GM21576 (cell line): Measurements from ENCODE around the gene DMP1.
"Not testable (repeated sequence)": the region's sequence is repeated elsewhere in the genome, so short reads cannot be mapped to it uniquely, and the experiment has no call there.

Experiments used
- ATAC-seq: cut with Tn5 transposase; IDR thresholded peaks from one replicate; pipeline ENCODE4 v1.9.1; 2021; ENCODE audit warnings: mild to moderate bottlenecking, moderate library complexity; ENCODE audit not compliant: unreplicated experiment

DMP1 gene

DNA sequence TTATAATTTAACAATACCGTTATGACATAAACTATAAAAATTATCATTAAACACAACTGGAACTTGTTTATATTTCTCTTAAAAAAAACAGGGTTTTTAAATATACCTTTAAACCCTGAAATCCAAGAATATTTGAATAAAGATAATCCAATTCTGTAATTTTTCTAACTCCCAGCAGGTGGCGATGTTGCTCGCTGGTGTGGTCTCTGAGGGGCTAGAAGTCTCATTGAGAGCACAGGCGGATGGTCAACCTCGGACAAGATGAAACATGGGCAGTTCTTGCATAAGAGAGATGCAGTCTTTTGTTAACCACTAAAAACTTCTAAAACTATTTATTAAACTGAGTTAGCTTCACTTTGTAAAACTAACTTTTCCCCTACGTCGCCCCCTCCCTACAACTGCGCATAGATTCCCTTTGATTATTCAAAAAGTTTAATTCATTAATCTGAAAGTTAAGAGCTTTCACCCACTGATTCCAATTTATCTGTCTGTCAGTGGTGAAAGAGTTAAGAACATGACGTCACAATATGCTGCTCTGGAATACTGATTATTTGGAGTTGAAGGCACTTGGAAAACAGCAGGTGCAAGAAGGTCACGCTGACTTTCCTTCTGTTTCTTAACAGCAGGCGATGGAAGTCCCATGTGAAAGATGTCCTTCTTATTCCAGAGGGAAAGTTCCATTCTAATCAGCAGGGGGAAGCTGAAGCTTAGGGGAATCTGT lies 29.5 kb downstream of the DMP1 start:
- ATAC-seq: no peak

DNA sequence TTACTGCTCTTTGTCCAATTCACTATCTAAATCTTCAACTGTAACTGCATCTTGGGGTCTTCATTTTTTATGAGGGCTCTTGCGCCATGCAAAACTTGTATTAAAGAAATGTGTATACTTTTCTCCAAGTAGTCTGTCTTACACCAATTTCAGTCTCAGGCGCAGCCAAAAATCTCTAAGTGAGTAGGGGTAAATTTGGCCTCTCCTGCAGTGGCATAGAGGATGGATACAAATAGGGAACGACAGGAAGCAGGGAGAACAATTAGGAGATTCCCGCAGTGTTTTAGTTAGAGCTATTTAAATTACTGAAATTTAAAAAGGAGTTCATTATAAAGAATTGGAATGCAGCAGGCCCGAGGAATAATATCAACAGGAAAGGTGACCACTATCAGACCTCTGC lies 30.2 kb downstream of the DMP1 start:
- ATAC-seq: no peak

DNA sequence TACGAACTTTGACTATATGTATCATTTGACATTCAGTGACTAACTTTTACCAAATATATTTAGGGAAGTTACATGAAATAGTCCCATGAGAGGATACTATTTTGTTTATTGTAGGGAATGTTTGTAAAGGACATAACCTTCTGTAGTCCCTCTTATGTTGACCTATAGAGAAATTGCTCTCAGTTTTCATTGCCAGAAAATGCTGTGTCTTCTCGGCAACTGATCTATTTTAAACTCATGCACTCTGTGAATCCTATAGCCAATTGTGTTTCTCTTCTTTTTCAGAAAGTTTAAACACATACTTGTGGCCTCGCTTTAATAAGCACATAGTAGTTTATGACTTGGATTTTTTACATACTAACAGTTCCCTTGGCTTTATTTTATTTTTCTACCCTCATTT lies 38.2 kb downstream of the DMP1 start:
- no peak for ATAC-seq

DNA sequence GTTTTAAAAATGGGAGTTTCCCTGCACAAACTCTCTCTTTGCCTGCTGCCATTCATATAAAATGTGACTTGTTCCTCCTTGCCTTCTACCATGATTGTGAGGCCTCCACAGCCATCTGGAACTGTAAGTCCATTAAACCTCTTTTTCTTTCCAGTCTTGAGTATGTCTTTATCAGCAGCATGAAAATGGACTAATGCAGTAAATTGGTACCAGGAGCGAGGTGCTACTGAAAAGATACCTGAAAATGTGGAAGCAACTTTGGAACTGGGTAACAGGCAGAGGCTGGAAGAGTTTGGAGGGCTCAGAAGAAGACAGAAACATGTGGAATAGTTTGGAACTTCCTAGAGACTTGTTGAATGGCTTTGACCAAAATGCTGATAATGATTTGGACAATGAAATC lies 40.9 kb downstream of the DMP1 start:
- ATAC-seq: not testable (repeated sequence)

DNA sequence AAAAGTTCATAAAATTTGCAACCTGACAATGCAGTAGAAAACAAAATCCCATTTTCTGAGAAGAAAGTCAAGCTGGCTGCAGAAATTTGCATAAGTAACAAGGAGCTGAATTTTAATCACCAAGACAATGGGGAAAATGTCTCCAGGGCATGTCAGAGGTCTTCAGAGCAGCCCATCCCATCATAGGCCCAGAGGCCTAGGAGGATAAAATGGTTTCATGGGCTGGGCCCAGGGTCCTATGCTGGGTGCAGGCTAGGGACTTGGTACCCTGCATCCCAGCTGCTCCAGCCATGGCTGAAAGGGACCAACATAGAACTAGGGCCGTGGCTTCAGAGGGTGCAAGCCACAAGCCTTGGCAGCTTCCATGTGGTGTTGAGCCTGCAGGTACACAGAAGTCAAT lies 42.0 kb downstream of the DMP1 start:
- ATAC-seq: not testable (repeated sequence)

DNA sequence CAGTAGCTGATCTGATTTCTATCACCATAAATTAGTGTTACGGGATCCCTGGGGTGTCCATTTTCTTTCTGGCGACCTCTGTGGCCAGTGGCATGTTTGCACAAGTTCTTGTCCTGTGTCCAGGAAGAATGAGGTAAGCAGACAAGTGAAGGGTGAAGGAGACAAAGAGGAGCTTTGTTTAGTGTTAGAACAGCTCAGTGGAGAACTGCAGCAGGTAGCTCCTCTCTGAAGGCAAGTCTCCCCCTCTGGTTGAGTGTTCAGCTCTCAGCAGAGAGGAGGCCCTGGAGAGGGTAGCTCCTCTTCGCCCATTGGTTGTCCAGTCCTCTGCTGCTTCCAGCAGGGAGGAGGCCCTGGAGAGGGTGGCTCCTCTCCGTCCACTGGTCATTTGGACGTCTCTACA lies 47.2 kb downstream of the DMP1 start:
- ATAC-seq: no peak

DNA sequence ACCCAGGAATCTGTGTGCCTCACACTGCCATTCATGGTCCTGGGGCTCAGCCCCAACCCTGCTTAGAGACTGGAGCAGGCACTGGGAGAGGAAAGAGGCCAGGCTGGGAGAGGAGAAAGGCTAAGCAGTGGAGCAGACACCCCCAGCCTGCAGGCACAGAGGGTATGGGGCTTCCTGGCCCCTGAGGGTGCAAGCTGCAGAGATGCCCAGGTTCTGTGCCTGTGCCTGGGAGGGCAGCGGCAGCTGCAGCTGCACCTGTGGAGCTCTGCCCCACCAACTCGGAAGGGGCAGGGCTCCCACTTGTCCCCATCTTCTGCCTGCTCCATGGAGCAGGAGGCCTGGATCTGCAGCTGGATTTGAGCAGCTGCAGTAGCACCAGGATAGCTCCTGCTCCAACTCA lies 47.9 kb downstream of the DMP1 start:
- ATAC-seq: no peak

DNA sequence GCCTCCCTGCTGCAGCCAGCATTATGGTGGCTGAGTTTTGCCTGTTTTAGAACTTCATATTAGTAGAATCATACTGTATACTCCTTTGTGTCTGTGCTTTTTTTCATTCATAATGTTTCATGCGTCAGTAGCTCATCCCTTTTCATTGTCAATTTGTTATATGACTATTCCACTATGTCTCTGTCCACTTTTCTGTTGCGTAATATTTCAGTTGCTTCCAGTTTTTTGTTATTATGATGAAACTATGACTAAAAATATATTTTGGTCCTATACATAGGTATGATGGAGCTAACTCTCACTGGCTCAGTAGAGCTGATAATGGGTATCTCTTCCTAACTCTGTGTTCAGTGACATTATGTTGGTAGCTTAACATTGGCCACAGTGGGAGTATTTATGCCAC lies 48.3 kb downstream of the DMP1 start:
- no peak for ATAC-seq

DNA sequence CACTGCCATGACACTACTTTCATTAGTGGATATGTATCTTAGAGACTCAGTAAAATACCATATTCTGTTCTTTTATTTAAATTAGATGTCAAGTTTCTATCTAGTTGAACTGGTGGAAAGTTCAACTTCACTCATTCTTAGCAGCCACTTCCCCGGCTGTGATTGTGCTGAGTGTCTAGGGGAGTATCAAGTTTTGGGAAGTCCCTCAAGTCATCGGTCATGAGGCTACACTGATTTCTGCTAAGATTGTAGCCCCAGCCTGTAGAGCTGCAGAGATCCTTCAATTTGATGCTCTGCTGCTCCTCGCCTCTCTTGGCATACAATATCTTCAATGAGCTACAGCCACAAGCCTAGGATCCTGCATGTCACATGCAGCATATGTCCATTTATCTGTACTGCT lies 53.9 kb downstream of the DMP1 start:
- ATAC-seq: no peak

DNA sequence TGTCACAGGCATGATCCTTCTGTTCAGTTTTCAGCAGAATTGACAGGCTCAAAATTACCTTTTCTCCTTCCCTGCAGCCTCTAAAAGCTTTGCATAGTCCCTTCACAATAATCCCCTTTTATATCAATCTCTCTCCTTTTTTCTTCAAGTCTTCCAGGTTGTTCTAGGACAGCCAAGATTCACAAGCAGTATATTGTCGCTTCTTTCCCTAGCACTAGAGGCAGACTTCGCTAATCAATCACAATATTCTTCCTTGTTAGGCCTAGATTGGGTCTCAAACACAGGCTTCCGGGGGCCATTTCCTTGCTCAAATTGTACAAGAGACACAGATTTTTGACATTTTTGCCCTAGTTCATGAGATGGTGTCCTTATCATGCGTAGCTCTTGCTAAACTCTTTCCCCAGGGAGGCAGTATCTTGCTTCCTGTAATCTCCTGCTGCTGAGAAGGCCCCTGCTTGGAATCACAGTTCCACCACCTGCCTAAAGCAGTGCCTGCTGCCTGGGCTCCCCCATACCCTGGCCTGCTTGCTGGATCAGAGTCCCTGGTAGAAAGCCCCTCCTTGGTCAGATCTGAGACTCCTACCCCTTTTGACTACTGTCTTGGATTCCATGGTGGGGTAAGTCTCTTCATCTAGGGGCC lies 57.3 kb downstream of the DMP1 start:
- no peak for ATAC-seq
